ENCODE data around the gene HAUS2.
A peak's percentile ranks its signal among the peaks of the same experiment; 100 is the strongest.

HAUS2 gene

DNA sequence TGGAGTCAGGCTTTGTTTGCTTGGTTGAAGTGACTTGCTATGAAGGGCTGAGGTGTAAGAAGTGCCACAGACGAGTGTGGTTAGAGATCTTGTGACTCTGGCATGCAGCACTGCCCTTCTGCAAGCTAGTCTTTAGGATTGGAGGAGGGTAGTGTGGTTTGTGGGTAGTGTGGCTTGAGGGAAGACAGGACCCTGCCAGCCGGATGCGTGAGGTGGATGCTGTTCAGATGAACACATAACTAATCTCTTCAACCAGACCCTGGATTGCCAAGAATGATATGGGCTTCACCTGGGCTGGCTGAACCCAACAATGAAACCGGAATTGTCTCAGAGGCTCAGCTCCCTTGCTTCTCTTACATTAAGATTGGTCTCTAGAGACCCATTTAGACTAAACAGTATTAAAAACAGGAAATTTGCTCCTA is 59.5 kb downstream of the HAUS2 start:
- H3K36me3 Mint-ChIP-seq: peaks cover 17% of the 10 kb centered on the region
- CTCF ChIA-PET: interaction anchor here (1.4 kb wide), 2 partner anchors 15 to 25 kb away, joined by 3 to 4 read pairs; no protein-coding TSS in a partner anchor
- H3K27me3 Mint-ChIP-seq: no peaks in the 10 kb centered on the region
- DNase-seq: peak; percentile 82
- peaks cover 67% of the 10 kb centered on the region for H3K4me1 Mint-ChIP-seq
- peaks cover 5% of the 10 kb centered on the region for H3K9me3 Mint-ChIP-seq
- H3K27ac Mint-ChIP-seq: peak overlapping the region; percentile 84
- H3K4me3 Mint-ChIP-seq: peak overlapping the region; percentile 37

GRCh38 chr15:42608752-42609488 is 60.3 kb downstream of the HAUS2 start:
- peak overlapping the region; percentile 43 for H3K4me3 Mint-ChIP-seq
- DNase-seq: no peak
- CTCF ChIA-PET: interaction anchor here (1.4 kb wide), 2 partner anchors 16 to 26 kb away, joined by 3 to 4 read pairs; no protein-coding TSS in a partner anchor

GRCh38 chr15:42611532-42611931 is 62.9 kb downstream of the HAUS2 start:
- H3K9me3 Mint-ChIP-seq: no peaks in the 10 kb centered on the region
- H3K4me1 Mint-ChIP-seq: peaks cover 34% of the 10 kb centered on the region
- no peak overlapping the region for H3K27ac Mint-ChIP-seq
- DNase-seq: no peak
- CTCF ChIA-PET: no interaction called here
- no peak overlapping the region for H3K4me3 Mint-ChIP-seq
- H3K27me3 Mint-ChIP-seq: no peaks in the 10 kb centered on the region
- H3K36me3 Mint-ChIP-seq: peaks cover 3% of the 10 kb centered on the region

More at GRCh38 chr15:42608752-42609488, 60.3 kb downstream of the HAUS2 start:
- Mint-ChIP-seq H3K4me1 (peaks cover 60% of the 10 kb centered on the region), H3K36me3 (peaks cover 12% of the 10 kb centered on the region), H3K9me3 (no peaks in the 10 kb centered on the region), H3K27me3 (no peaks in the 10 kb centered on the region), H3K27ac (peak overlapping the region; percentile 84)

DNA sequence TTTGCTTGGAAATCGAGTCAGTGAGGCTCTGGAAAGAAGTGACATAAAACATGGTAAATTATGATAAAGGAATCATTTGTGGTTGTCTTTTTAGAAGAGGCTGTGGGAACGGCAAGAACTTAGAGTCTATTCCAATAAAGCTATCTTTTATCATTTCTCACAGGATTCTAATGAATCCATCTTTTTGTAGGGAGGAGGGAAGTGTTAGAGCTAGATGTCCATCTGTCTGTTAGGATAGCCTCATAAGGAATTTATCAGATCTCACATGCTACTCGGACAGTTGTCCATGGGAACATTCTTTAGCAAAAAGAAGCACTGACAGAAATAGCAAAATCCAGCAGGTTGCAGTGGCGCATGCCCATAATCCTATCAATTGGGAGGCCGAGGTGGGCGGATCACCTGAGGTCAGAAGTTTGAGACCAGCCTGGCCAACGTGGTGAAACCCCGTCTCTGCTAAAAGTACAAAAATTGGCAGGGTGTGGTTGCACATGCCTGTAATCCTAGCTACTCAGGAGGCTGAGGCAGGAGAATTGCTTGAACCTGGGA is 63.8 kb downstream of the HAUS2 start:
- DNase-seq: no peak
- Mint-ChIP-seq H3K36me3 (peaks cover 3% of the 10 kb centered on the region), H3K4me3 (no peak overlapping the region), H3K9me3 (no peaks in the 10 kb centered on the region), H3K4me1 (peaks cover 27% of the 10 kb centered on the region), H3K27me3 (no peaks in the 10 kb centered on the region), H3K27ac (no peak overlapping the region)
- CTCF ChIA-PET: no interaction called here

DNA sequence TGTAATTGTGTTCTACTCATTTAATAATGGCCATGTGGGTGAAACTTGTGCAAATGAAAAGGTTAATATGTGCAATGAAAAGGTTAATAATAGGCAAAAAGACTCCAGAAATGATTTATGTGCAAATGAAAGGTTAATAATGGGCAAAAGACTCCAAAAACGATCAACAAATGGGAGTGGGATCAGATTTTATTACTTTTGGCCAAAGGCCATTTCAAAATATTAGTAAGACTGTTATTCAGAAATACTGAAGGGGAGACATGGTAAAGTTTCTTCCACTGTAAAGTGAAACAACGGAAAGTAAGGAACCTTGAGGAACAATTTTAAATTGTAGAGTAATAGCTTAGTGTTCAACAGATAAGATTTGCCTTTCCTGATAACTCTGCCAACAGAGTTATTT is 67.5 kb downstream of the HAUS2 start:
- H3K9me3 Mint-ChIP-seq: no peaks in the 10 kb centered on the region
- no peaks in the 10 kb centered on the region for H3K36me3 Mint-ChIP-seq
- CTCF ChIA-PET: no interaction called here
- H3K4me3 Mint-ChIP-seq: no peak overlapping the region
- no peaks in the 10 kb centered on the region for H3K27me3 Mint-ChIP-seq
- H3K27ac Mint-ChIP-seq: no peak overlapping the region
- no peak for DNase-seq
- peaks cover 3% of the 10 kb centered on the region for H3K4me1 Mint-ChIP-seq

Data from activated naive CD4-positive, alpha-beta T cell treated with anti-CD3 and anti-CD28 coated beads, Interleukin-2, amount 10 ng/mL, durations not matched to agents 7 days and 5 days (primary cell).